WTC11 (cell line): Measurements from ENCODE around the gene CERCAM. TPM values are rescaled to one million over a fixed set of nuclear protein-coding genes. Genes with fewer than 3 reads are reported as not detected.
A peak's percentile ranks its signal among the peaks of the same experiment; 100 is the strongest.

Source experiments
- ATAC-seq: fragments of 200-7000 bp; cut with Tn5 transposase; 2 replicates; pipeline ENCODE4 v1.10.0; 2021; ENCODE audit warnings: mild to moderate bottlenecking, moderate library complexity
- CTCF ChIA-PET: fragments of 300-600 bp; sonication (Branson Sonifier 250); formaldehyde crosslinking; loops from one replicate; lab custom pipeline; 2021; ENCODE audit warnings: antibody characterized with exemption; lab: Charles Lee
- POLR2A ChIA-PET: fragments of 350-600 bp; sonication (Branson Sonifier 250); formaldehyde crosslinking; loops from one replicate; lab custom pipeline; 2021; ENCODE audit warnings: antibody characterized with exemption; lab: Charles Lee
- DNase-seq: peaks from one replicate; pipeline ENCODE4 v3.0.0; 2021; ENCODE audit warnings: low spot score
- H3K27ac Mint-ChIP-seq: 2 replicates; pipeline ENCODE4 v1.8.0; 2021; ENCODE audit warnings: mixed read lengths
- H3K27me3 Mint-ChIP-seq: 2 replicates; pipeline ENCODE4 v1.8.0; 2021; ENCODE audit warnings: low read depth, mild to moderate bottlenecking, moderate library complexity, mixed read lengths
- H3K36me3 Mint-ChIP-seq: 2 replicates; pipeline ENCODE4 v1.8.0; 2021; ENCODE audit warnings: mixed read lengths
- H3K4me1 Mint-ChIP-seq: 2 replicates; pipeline ENCODE4 v1.8.0; 2022; ENCODE audit warnings: mixed read lengths
- H3K4me3 Mint-ChIP-seq: 2 replicates; pipeline ENCODE4 v1.8.0; 2021; ENCODE audit warnings: mild to moderate bottlenecking, moderate library complexity, mixed read lengths
- H3K9me3 Mint-ChIP-seq: 2 replicates; pipeline ENCODE4 v1.8.0; 2021; ENCODE audit warnings: mixed read lengths
- ATF2 ChIP-seq: sonication (generic); formaldehyde crosslinking; IDR thresholded peaks from 2 replicates; pipeline ENCODE4 v1.8.1; 2022; ENCODE audit warnings: low read depth, missing genetic modification reagents, borderline replicate concordance
- CTCF ChIP-seq: fragments of 200-600 bp; IDR thresholded peaks from 2 replicates; pipeline ENCODE4 v1.8.0; 2022; ENCODE audit warnings: antibody characterized with exemption
- E2F4 ChIP-seq: sonication (generic); formaldehyde crosslinking; IDR thresholded peaks from 2 replicates; pipeline ENCODE4 v1.8.1; 2022; ENCODE audit warnings: low read depth, mild to moderate bottlenecking, moderate library complexity, missing genetic modification reagents, borderline replicate concordance
- E2F5 ChIP-seq: sonication (generic); formaldehyde crosslinking; IDR thresholded peaks from 2 replicates; pipeline ENCODE4 v1.8.1; 2022; ENCODE audit warnings: mild to moderate bottlenecking, moderate library complexity, missing genetic modification reagents
- GTF2I ChIP-seq: fragments of 250-450 bp; sonication (Bioruptor Pico); conservative IDR thresholded peaks from 2 replicates; pipeline ENCODE4 v1.4.0; 2021; ENCODE audit warnings: mild to moderate bottlenecking
- HMGA2 ChIP-seq: fragments of 250-450 bp; sonication (Bioruptor Pico); IDR thresholded peaks from 2 replicates; pipeline ENCODE4 v1.4.0; 2021; ENCODE audit warnings: mild to moderate bottlenecking, moderate library complexity
- IRF2 ChIP-seq: sonication (generic); formaldehyde crosslinking; IDR thresholded peaks from 2 replicates; pipeline ENCODE4 v1.8.0; 2022; ENCODE audit warnings: low read depth, missing genetic modification reagents, borderline replicate concordance
- MYBL2 ChIP-seq: sonication (generic); formaldehyde crosslinking; IDR thresholded peaks from 2 replicates; pipeline ENCODE4 v1.8.1; 2023; ENCODE audit warnings: mild to moderate bottlenecking, moderate library complexity, missing genetic modification reagents
- NR1H2 ChIP-seq: sonication (generic); formaldehyde crosslinking; IDR thresholded peaks from 2 replicates; pipeline ENCODE4 v1.9.0; 2021; ENCODE audit warnings: mild to moderate bottlenecking, moderate library complexity, missing genetic modification reagents
- PRDM15 ChIP-seq: sonication (generic); formaldehyde crosslinking; IDR thresholded peaks from 2 replicates; pipeline ENCODE4 v1.8.0; 2022; ENCODE audit warnings: missing genetic modification reagents
- USF1 ChIP-seq: sonication (generic); formaldehyde crosslinking; IDR thresholded peaks from 2 replicates; pipeline ENCODE4 v1.8.0; 2022; ENCODE audit warnings: mild to moderate bottlenecking, missing genetic modification reagents
- ZBTB21 ChIP-seq: sonication (generic); formaldehyde crosslinking; IDR thresholded peaks from 2 replicates; pipeline ENCODE4 v1.8.1; 2023; ENCODE audit warnings: mild to moderate bottlenecking, missing genetic modification reagents, borderline replicate concordance
- ZSCAN18 ChIP-seq: fragments of 250-450 bp; sonication (Bioruptor Pico); IDR thresholded peaks from 2 replicates; pipeline ENCODE4 v2.1.2; 2022; ENCODE audit warnings: mild to moderate bottlenecking, moderate library complexity
- total RNA-seq: library from RNA; stranded (reverse); gene quantifications from 3 replicates; pipeline ENCODE4 v1.2.3, GENCODE V29; 2021

CERCAM gene
- total RNA-seq, 1 experiment from 2014 or later, result 15.2 TPM

GRCh38 chr9:128408963-128409431 is 11.7 kb upstream of the CERCAM start (continued):
- no peak for TF ChIP-seq ZSCAN18 (CRISPR knock-in tag)
- no peak for TF ChIP-seq PRDM15 (CRISPR knock-in tag)
- no peak for TF ChIP-seq CTCF
- no peak for TF ChIP-seq MYBL2
- TF ChIP-seq E2F4 (CRISPR knock-in tag), result no peak
- no peak for TF ChIP-seq NR1H2 (CRISPR knock-in tag)
- no peak for TF ChIP-seq USF1 (CRISPR knock-in tag)
- TF ChIP-seq E2F5 (CRISPR knock-in tag), result no peak
- TF ChIP-seq IRF2 (CRISPR knock-in tag), result no peak

GRCh38 chr9:128409450-128409849 is 11.2 kb upstream of the CERCAM start:
- Mint-ChIP-seq H3K4me3 (no peak overlapping the region), H3K4me1 (peaks cover 38% of the 10 kb centered on the region), H3K27me3 (peaks cover 97% of the 10 kb centered on the region), H3K27ac (no peak overlapping the region), H3K36me3 (no peaks in the 10 kb centered on the region), H3K9me3 (no peaks in the 10 kb centered on the region)
- POLR2A ChIA-PET, result interaction anchor here (0.5 to 2.0 kb wide), 3 partner anchors 25 to 47 kb away, joined by 3 to 7 read pairs (median 3); no protein-coding TSS in a partner anchor
- ATAC-seq, result no peak
- TF ChIP-seq ZBTB21 (CRISPR knock-in tag), result no peak
- 0 out of 2 replicates have a peak, but pooled peaks have one; percentile 4 for TF ChIP-seq HMGA2 (CRISPR knock-in tag)
- CTCF ChIA-PET, result interaction anchor here (1.0 to 7.7 kb wide), 15 partner anchors 11 to 292 kb away, joined by 3 to 248 read pairs (median 9); partner anchors contain the start of genes CERCAM, GLE1 and URM1
- DNase-seq, result no peak

- H3K4me1 Mint-ChIP-seq, result peaks cover 41% of the 10 kb centered on the region
- CTCF ChIA-PET, result interaction anchor here (1.0 to 7.7 kb wide), 16 partner anchors 8 to 292 kb away, joined by 3 to 248 read pairs (median 8); partner anchors contain the start of genes CERCAM, GLE1 and URM1
Measured at GRCh38 chr9:128409978-128410377, 10.7 kb upstream of the CERCAM start.

More at GRCh38 chr9:128409978-128410377, 10.7 kb upstream of the CERCAM start:
- ATAC-seq, result peak; percentile 31
- TF ChIP-seq GTF2I (0 out of 2 replicates have a peak, but pooled peaks have one; percentile 61), ATF2 (CRISPR knock-in tag) (no peak)
- TF ChIP-seq, all 79 proteins: peak for 1
- Mint-ChIP-seq H3K27me3 (peaks cover 97% of the 10 kb centered on the region), H3K4me3 (no peak overlapping the region), H3K27ac (no peak overlapping the region), H3K36me3 (no peaks in the 10 kb centered on the region), H3K9me3 (no peaks in the 10 kb centered on the region)
- DNase-seq, result peak; percentile 50
- POLR2A ChIA-PET, result interaction anchor here (0.5 to 2.0 kb wide), 4 partner anchors 25 to 48 kb away, joined by 3 to 7 read pairs (median 3); no protein-coding TSS in a partner anchor
